Lower lobe of right lung (tissue), 2 donors: ENCODE measurements around the gene SCART1. TPM values are rescaled to one million over a fixed set of nuclear protein-coding genes. Genes with fewer than 3 reads are reported as not detected.

Experiments
- ATAC-seq, 2 donors: fragments of 200-7000 bp; cut with Tn5 transposase; one replicate each; pipeline ENCODE4 v1.9.1; 2020 to 2022; ENCODE audit warnings: mild to moderate bottlenecking in 2 of 2, moderate library complexity in 2 of 2
- DNase-seq: peaks from one replicate; pipeline ENCODE4 v3.0.0-alpha.2; 2020
- H3K27ac ChIP-seq: fragments of 200-600 bp; one replicate; pipeline ENCODE4 v1.8.0; 2022
- H3K27me3 ChIP-seq: fragments of 200-600 bp; one replicate; pipeline ENCODE4 v1.8.0; 2022; ENCODE audit warnings: low read depth
- H3K36me3 ChIP-seq: fragments of 200-600 bp; one replicate; pipeline ENCODE4 v1.8.0; 2022; ENCODE audit warnings: mild to moderate bottlenecking
- H3K4me1 ChIP-seq: fragments of 200-600 bp; one replicate; pipeline ENCODE4 v1.8.0; 2022
- H3K4me3 ChIP-seq: fragments of 200-600 bp; one replicate; pipeline ENCODE4 v1.8.0; 2022; ENCODE audit warnings: mild to moderate bottlenecking
- H3K9me3 ChIP-seq: fragments of 200-600 bp; one replicate; pipeline ENCODE4 v1.8.0; 2022
- intact Hi-C: fragments of 100-400 bp; cut with DNase I; formaldehyde crosslinking; loops from one replicate; pipeline ENCODE4 v1.11.0; 2022
- total RNA-seq: library from RNA; stranded (reverse); fragmentation: NEBNext Ultra II Directional; extraction: Animal tissue kit (Norgen Biotek cat#: 25700); gene quantifications from one replicate; pipeline ENCODE4 v1.2.1, GENCODE V29; 2021
- TF ChIP-seq, protein P1 (sequence below): fragments of 200-600 bp; IDR thresholded peaks from one replicate; pipeline ENCODE4 v1.8.0; 2022; ENCODE audit warnings: antibody characterized with exemption, mild to moderate bottlenecking
- donor health status: DM: no; HTN: yes; CAD: no; lungs with severe emphysema.

Gene SCART1
- total RNA-seq, 1 donor from 2014 or later = 2.4 TPM

DNA sequence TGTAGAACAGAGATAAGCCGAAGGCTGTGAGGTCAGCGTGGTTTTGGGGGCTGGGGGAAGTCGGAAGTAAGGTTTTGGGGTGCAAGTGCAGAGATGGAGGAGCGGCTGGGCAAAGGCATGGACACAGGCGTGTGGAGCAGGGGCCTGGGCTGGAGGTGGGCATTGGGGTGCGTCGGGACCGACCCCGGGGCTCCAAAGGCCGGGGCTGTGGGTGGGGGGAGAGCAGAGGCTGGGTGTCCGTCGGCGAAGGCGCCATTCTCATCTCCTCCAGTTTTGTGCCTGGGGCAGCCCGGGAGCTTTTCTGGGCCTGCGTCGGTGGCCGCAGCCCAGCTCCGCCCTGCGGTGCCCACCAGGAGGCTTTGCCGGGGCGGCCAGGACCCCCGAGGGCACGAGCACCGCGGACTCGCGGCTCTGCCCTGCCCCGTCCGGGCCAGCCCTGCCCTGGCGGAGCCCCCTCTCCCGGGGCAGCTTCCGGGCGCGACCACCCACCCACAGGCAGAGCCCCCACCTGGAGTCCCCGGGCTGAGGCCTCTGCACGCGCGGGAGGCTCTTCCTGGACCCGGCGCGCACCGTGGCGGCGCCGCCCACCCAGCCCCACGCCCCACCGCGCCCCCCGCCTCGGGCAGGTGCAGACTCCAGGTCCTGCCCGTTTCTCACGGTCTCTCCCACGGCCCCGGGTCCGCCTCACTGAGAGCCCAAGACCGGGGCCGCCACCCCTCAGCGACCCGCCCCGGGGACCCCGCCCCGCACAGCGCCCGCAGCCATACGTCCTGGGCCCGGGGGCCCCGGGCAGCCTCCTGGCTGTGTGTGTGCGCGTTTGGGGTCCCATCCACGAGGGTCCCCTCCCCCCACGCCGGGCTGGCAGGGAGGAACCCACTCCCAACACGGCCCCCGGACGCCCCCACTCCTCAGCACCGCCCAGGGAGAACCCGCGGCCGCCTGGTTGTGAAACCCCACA lies 7.7 kb upstream of the SCART1 start:
- ATAC-seq (peak in 1 of 2 donors; percentile 22), DNase-seq (no peak)
- no peaks in the 10 kb centered on the region for H3K27me3 ChIP-seq
- H3K4me3 ChIP-seq = no peak overlapping the region
- peaks cover 27% of the 10 kb centered on the region for H3K9me3 ChIP-seq
- TF ChIP-seq, protein P1, sequence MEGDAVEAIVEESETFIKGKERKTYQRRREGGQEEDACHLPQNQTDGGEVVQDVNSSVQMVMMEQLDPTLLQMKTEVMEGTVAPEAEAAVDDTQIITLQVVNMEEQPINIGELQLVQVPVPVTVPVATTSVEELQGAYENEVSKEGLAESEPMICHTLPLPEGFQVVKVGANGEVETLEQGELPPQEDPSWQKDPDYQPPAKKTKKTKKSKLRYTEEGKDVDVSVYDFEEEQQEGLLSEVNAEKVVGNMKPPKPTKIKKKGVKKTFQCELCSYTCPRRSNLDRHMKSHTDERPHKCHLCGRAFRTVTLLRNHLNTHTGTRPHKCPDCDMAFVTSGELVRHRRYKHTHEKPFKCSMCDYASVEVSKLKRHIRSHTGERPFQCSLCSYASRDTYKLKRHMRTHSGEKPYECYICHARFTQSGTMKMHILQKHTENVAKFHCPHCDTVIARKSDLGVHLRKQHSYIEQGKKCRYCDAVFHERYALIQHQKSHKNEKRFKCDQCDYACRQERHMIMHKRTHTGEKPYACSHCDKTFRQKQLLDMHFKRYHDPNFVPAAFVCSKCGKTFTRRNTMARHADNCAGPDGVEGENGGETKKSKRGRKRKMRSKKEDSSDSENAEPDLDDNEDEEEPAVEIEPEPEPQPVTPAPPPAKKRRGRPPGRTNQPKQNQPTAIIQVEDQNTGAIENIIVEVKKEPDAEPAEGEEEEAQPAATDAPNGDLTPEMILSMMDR = no peak
- intact Hi-C loops = no loop called here
- H3K27ac ChIP-seq = no peak overlapping the region
- H3K4me1 ChIP-seq = no peaks in the 10 kb centered on the region
- no peaks in the 10 kb centered on the region for H3K36me3 ChIP-seq

- no peak for ATAC-seq
- no peak overlapping the region for H3K4me3 ChIP-seq
- H3K36me3 ChIP-seq = no peaks in the 10 kb centered on the region
- peaks cover 27% of the 10 kb centered on the region for H3K9me3 ChIP-seq
- no peaks in the 10 kb centered on the region for H3K27me3 ChIP-seq
- intact Hi-C loops = no loop called here
- H3K4me1 ChIP-seq = no peaks in the 10 kb centered on the region
- TF ChIP-seq, protein P1 = no peak
- DNase-seq = no peak
- no peak overlapping the region for H3K27ac ChIP-seq
These were observed 6.8 kb upstream of the SCART1 start for GRCh38 chr10:133446979-133447378.

GRCh38 chr10:133448120-133448519 lies 5.6 kb upstream of the SCART1 start:
- H3K4me3 ChIP-seq = no peak overlapping the region
- intact Hi-C loops = no loop called here
- ATAC-seq = no peak

DNA sequence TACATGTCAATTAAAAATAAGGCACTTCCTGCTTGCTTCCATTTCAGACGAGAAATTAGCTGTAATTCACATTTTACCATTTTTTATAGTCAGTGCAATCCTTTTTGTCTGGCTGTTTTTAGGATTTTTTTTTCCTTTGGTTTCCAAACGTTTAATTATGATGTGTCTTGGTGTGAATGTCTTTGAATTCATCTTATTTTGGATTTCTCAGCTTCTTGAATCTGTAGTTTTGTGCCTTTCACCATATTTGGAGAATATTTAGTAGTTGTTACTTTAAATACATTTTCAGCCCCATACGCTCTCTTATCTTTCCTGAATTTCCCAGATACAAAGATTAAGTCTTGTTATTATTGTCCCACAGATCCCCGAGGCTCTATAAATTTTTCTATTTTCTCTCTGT lies 2.4 kb upstream of the SCART1 start:
- Histone ChIP-seq H3K4me1 (no peaks in the 10 kb centered on the region), H3K27me3 (no peaks in the 10 kb centered on the region), H3K27ac (no peak overlapping the region), H3K36me3 (no peaks in the 10 kb centered on the region), H3K4me3 (no peak overlapping the region), H3K9me3 (peaks cover 27% of the 10 kb centered on the region)
- DNase-seq (no peak), ATAC-seq (no peak)
- intact Hi-C loops = no loop called here
- TF ChIP-seq, protein P1 = no peak

More at GRCh38 chr10:133448120-133448519, 5.6 kb upstream of the SCART1 start:
- H3K9me3 ChIP-seq = peaks cover 27% of the 10 kb centered on the region
- no peak overlapping the region for H3K27ac ChIP-seq
- TF ChIP-seq, protein P1 = no peak
- H3K4me1 ChIP-seq = no peaks in the 10 kb centered on the region
- DNase-seq = no peak
- H3K36me3 ChIP-seq = no peaks in the 10 kb centered on the region
- no peaks in the 10 kb centered on the region for H3K27me3 ChIP-seq

DNA sequence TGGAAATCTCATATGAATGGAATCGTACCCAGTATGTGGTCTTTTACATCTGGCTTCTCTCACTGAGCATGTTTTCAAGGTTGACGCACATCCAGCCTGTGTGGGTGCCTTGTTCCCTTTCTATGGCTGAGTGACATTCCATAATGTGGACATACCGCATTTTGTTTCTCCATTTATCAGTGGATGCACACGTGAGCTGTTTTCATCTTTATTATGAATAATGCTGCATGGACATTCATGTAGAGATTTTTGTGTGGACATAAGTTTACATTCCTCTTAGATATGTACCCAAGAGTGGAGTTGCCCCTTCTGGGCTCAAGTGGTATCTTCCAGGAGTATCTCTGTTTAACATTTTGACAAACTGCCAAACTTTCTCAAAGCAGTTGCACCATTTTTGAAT lies 1.3 kb upstream of the SCART1 start:
- Histone ChIP-seq H3K36me3 (no peaks in the 10 kb centered on the region), H3K4me1 (no peaks in the 10 kb centered on the region), H3K9me3 (peaks cover 16% of the 10 kb centered on the region), H3K27me3 (no peaks in the 10 kb centered on the region), H3K27ac (no peak overlapping the region), H3K4me3 (no peak overlapping the region)
- DNase-seq (no peak), ATAC-seq (no peak)
- TF ChIP-seq, protein P1 = no peak
- intact Hi-C loops = no loop called here
